Small intestine (tissue), 7 donors: ENCODE data around the gene RUNX1. TPM values are rescaled to one million over a fixed set of nuclear protein-coding genes. Genes with fewer than 3 reads are reported as not detected.

Experiments
- DNase-seq, 2 donors: peaks; one replicate each; pipeline versions ENCODE4 v3.0.0 to v3.0.0-alpha.2; 2013
- FAIRE-seq: peaks from 2 replicates; lab custom pipeline; 2012; peaks lifted over from hg19 to GRCh38; lab: Jason Lieb, UNC
- H3K27ac ChIP-seq, 3 donors: one replicate each; pipeline ENCODE4 v1.5.1; 2013; ENCODE audit warnings: low read length in 2 of 3, mild to moderate bottlenecking in 2 of 3, control low read depth in 1 of 3, inconsistent platforms in 1 of 3, low read depth in 1 of 3, moderate library complexity in 1 of 3
- H3K27me3 ChIP-seq, 3 donors: one replicate each; pipeline ENCODE4 v1.6.1; 2013; ENCODE audit warnings: low read length in 3 of 3, inconsistent platforms in 1 of 3; ENCODE audit not compliant: control insufficient read depth in 3 of 3, insufficient read depth in 3 of 3
- H3K36me3 ChIP-seq, 3 donors: one replicate each; pipeline ENCODE4 v1.6.1; 2013; ENCODE audit warnings: low read length in 3 of 3, inconsistent platforms in 1 of 3, low read depth in 1 of 3, mild to moderate bottlenecking in 1 of 3, moderate library complexity in 1 of 3; ENCODE audit not compliant: control insufficient read depth in 3 of 3, insufficient read depth in 2 of 3
- H3K4me1 ChIP-seq, 3 donors: one replicate each; pipeline ENCODE4 v1.6.1; 2013; ENCODE audit warnings: low read length in 2 of 3, inconsistent platforms in 1 of 3, low read depth in 1 of 3, mild to moderate bottlenecking in 1 of 3, moderate library complexity in 1 of 3; ENCODE audit not compliant: control insufficient read depth in 3 of 3, insufficient read depth in 2 of 3
- H3K4me3 ChIP-seq, 3 donors: one replicate each; pipeline ENCODE4 v1.5.1; 2013; ENCODE audit warnings: low read length in 3 of 3, control low read depth in 1 of 3, inconsistent platforms in 1 of 3, low read depth in 1 of 3, mild to moderate bottlenecking in 1 of 3, moderate library complexity in 1 of 3
- H3K9me3 ChIP-seq, 2 donors: one replicate each; pipeline ENCODE4 v1.6.1; 2013; ENCODE audit warnings: low read depth in 1 of 2, low read length in 1 of 2; ENCODE audit not compliant: control insufficient read depth in 2 of 2, insufficient read depth in 1 of 2
- WGBS, 3 donors: extraction: QIAGEN DNeasy Blood & Tissue Kit; methylation state at CpG; one replicate each; pipeline ENCODE4 v1.1.7; 2013; 5-methylcytosine and 5-hydroxymethylcytosine counted together
- polyA plus RNA-seq, 4 donors: library from polyadenylated mRNA; stranded (reverse) in 3 of 4; unstranded in 1 of 4; fragments of 200-250 nt in 3 of 4; fragments of 120-200 nt in 1 of 4; gene quantifications; one replicate each; pipeline versions ENCODE4 v1.2.1 to v1.2.3, GENCODE V29; 2013
- donor health status: healthy with polysubstance abuse.
- donor health status: control.
- donor health status: control.
- donor health status: Bipolar disorder and iron deficiency.
- donor health status: healthy.

Gene RUNX1
- polyA plus RNA-seq, 4 donors: 2.5 to 6.2 (median 4.5) TPM

DNA sequence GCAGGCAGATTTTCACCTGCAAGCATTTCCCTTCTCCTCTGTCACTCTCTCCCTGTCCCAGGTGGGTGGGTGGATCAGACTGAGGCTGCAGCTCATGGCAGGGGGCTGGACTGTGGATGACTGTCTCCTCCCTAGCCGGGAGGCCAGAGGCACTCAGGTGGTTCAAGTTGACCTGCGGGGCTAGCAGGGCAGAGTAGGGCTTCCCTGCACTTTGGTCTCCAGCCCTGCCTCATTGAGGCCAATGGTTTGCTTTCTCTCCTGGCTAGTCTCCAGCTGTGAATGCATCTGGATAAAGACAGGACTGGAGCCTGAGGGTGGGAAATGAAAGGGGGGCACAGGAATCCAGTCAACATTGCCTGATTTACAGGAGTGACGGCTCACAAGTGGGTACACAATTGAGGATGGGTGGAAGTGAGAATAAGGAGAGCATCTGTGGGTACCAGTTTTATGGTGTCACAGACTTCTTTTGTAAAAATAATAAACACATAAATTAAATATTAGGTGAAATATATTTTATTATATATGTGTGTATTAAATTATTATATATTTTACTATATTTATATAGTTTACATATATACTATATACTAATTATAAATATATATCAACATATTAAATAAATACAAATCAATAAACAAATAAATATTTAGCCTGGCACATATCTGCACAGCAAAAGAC, 25.6 kb downstream of the RUNX1 start:
- peak overlapping the region in 1 of 3 donors; percentile 38 for H3K27ac ChIP-seq
- DNase-seq (peak; percentile 46 to 68), FAIRE-seq (no peak)
- H3K9me3 ChIP-seq: no peaks in the 10 kb centered on the region
- H3K4me1 ChIP-seq: peaks cover 6 to 62% (median 23%) of the 10 kb centered on the region in 3 donors
- 34 to 60% (median 40%) methylated on average over 3 of the region's 3 CpGs for WGBS, 3 donors
- no peaks in the 10 kb centered on the region for H3K36me3 ChIP-seq
- H3K4me3 ChIP-seq: no peak overlapping the region
- H3K27me3 ChIP-seq: peaks cover 0 to 6% (median 0%) of the 10 kb centered on the region in 3 donors

DNA sequence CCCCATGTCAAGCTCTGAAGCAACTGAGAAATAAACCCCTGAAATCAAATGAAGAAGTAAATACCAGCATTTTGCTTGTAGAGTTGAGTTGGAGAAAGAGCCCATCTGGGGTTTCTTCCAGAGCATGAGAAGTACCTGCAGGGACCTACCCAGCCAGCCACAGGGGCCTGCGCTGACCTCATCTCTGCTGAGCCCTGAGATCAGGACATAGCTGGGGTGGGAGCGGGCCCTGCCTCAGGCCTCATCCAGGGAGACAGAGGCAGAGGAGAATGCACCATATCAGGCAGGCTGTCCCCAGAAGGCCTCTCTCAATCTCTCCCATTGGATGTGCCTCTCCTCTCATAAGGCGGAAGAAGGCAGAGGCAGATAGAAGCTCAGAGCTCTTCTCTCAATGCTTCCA, 27.6 kb downstream of the RUNX1 start:
- peaks cover 6 to 55% (median 37%) of the 10 kb centered on the region in 3 donors for H3K4me1 ChIP-seq
- H3K27ac ChIP-seq: peak overlapping the region in 2 of 3 donors; percentile 28 to 53
- no peaks in the 10 kb centered on the region for H3K9me3 ChIP-seq
- FAIRE-seq: no peak
- no peak overlapping the region for H3K4me3 ChIP-seq
- DNase-seq: no peak
- WGBS, 3 donors: 79 to 91% (median 84%) methylated on average over 3 of the region's 3 CpGs
- H3K36me3 ChIP-seq: no peaks in the 10 kb centered on the region
- peaks cover 0 to 5% (median 0%) of the 10 kb centered on the region in 3 donors for H3K27me3 ChIP-seq

DNA sequence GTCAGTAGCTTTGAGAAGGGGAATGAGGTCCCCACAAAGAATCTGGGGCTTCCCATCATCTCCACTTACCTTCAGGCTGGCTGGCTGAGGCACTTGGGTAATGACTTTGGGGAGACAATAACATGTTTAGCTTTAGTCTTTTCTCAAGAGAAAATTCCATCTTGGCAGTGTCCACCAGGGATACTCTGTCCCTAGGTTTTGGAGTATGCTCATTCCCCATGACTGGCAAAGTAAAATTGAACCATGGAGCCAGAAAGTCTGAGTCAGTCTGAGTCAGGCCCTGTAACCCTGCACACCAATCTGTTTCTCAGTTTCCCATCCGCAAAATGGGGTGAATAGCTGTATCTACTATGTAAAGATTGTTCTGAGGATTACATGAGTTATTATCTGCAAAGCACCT, 28.2 kb downstream of the RUNX1 start:
- WGBS, 3 donors: 82 to 93% (median 90%) methylated on average over 1 of the region's 1 CpG
- no peak overlapping the region for H3K4me3 ChIP-seq
- H3K9me3 ChIP-seq: no peaks in the 10 kb centered on the region
- no peaks in the 10 kb centered on the region for H3K27me3 ChIP-seq
- no peaks in the 10 kb centered on the region for H3K36me3 ChIP-seq
- H3K4me1 ChIP-seq: peaks cover 6 to 52% (median 43%) of the 10 kb centered on the region in 3 donors
- FAIRE-seq (no peak), DNase-seq (no peak)
- H3K27ac ChIP-seq: no peak overlapping the region

DNA sequence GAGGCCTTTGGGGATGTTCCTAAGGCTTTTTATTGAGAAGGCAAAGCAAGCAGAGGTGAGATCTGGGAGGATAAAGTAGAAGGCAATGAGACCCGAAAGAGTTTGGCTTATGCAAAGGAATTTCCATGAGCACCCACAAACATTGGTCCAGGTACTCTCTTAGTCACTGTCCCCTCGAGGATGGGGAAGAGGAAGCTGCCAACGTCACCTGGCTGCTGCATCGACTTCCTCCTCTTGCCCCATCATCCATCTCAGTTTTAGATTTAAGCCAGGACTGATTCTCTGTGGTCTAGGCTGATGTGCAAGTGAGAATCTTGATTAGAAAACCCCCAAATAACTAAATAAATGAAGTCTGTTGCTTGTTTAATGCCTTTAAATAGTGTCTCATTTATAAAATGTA, 28.7 kb downstream of the RUNX1 start:
- no peaks in the 10 kb centered on the region for H3K27me3 ChIP-seq
- H3K4me3 ChIP-seq: no peak overlapping the region
- peak overlapping the region in 1 of 3 donors; percentile 59 for H3K27ac ChIP-seq
- FAIRE-seq (no peak), DNase-seq (no peak)
- peaks cover 6 to 52% (median 44%) of the 10 kb centered on the region in 3 donors for H3K4me1 ChIP-seq
- H3K36me3 ChIP-seq: no peaks in the 10 kb centered on the region
- WGBS, 3 donors: 32 to 40% (median 38%) methylated on average over 4 of the region's 4 CpGs
- no peaks in the 10 kb centered on the region for H3K9me3 ChIP-seq

DNA sequence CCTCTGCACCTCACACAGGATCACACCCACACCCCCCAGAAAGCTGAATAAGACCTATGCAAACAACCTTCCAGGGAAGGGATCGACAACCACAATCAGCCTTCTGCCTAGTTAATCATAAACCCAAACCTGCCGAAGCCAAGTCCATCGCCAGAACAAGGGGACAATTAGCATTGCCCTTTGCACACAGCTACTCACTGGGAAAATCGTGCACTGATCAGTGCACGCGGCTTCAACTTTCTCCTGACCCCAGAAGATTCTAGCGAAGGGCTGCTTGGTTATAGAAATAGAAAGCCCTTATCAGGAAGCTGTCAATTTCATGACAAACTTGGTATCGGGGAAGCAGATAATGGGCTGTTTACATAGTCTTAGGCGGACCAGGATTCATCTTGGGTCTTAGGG, 29.5 kb downstream of the RUNX1 start:
- Histone ChIP-seq H3K4me1 (peaks cover 6 to 52% (median 50%) of the 10 kb centered on the region in 3 donors), H3K4me3 (no peak overlapping the region), H3K9me3 (no peaks in the 10 kb centered on the region), H3K36me3 (no peaks in the 10 kb centered on the region), H3K27me3 (no peaks in the 10 kb centered on the region), H3K27ac (peak overlapping the region; percentile 17 to 27 (median 24))
- DNase-seq: peak; percentile 95 to 97
- peak; percentile 77 for FAIRE-seq
- 9 to 53% (median 39%) methylated on average over 9 of the region's 9 CpGs for WGBS, 3 donors

DNA sequence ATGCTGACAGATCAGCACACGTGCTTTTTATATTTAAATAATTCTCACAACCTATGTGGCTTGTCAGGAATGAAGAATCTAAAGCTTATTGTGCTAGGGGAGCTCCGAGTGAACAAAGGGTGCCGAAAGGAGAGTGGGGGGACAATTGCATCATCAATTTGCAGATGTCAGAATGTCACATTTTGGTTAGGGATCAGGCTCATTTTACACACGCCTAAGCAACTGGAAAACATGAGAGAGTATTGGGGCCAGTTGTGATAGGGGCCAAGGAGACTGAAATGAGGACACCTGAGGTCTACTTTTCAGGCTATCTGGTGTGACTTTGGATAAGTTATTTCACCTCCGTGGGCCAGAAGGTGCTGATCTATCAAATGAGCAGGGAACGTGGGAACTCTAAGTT, 31.8 kb downstream of the RUNX1 start:
- no peak overlapping the region for H3K4me3 ChIP-seq
- no peaks in the 10 kb centered on the region for H3K9me3 ChIP-seq
- no peak overlapping the region for H3K27ac ChIP-seq
- DNase-seq (no peak), FAIRE-seq (no peak)
- H3K36me3 ChIP-seq: no peaks in the 10 kb centered on the region
- H3K4me1 ChIP-seq: peaks cover 6 to 41% (median 35%) of the 10 kb centered on the region in 3 donors
- no peaks in the 10 kb centered on the region for H3K27me3 ChIP-seq
- 89 to 95% (median 92%) methylated on average over 6 of the region's 6 CpGs for WGBS, 3 donors

DNA sequence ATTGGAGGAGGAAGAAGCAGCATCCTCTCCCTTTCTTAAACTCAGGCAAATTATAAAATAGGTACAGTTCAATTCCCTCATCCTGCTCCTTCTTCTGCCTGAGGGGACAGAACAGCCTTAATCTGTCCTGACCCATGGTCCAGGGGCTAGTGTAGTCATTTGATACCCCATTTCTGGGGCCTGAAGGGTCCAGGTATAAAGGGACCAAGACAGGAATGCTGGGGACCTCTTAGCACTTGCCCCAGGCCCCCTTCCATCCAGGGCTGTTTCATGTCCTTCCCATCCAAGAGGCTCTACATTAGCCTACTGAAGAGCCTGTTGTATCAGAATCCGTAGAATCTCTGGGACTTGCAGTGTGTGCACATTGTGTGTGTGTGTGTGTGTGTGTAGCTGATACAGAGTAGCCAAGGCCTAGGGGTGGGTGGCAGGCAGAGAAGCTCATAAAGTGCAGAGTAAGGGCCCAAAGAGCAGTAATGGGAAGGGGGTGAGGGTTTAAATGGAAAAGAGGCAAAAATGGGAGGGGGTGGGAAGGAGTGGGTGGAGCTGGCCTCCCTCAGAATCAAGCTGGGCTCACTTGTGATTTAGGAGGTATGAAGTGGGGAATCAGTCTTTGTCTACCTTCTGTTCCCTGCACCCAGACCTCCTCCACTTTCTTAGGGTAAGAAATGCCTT, 32.4 kb downstream of the RUNX1 start:
- H3K27ac ChIP-seq: peak overlapping the region in 1 of 3 donors; percentile 81
- H3K4me3 ChIP-seq: no peak overlapping the region
- WGBS, 3 donors: 89 to 100% (median 92%) methylated on average over 1 of the region's 1 CpG
- DNase-seq (no peak), FAIRE-seq (no peak)
- no peaks in the 10 kb centered on the region for H3K9me3 ChIP-seq
- peaks cover 5 to 40% (median 29%) of the 10 kb centered on the region in 3 donors for H3K4me1 ChIP-seq
- H3K36me3 ChIP-seq: no peaks in the 10 kb centered on the region
- H3K27me3 ChIP-seq: no peaks in the 10 kb centered on the region

GRCh38 chr21:35016071-35016470, 33.0 kb downstream of the RUNX1 start:
- DNase-seq: peak in 1 of 2 donors; percentile 73
- H3K27ac ChIP-seq: peak overlapping the region in 1 of 3 donors; percentile 81
- no peak overlapping the region for H3K4me3 ChIP-seq
- no peaks in the 10 kb centered on the region for H3K27me3 ChIP-seq
- no peaks in the 10 kb centered on the region for H3K9me3 ChIP-seq
- no peaks in the 10 kb centered on the region for H3K36me3 ChIP-seq
- no peak for FAIRE-seq
- WGBS, 3 donors: 70 to 90% (median 72%) methylated on average over 4 of the region's 4 CpGs
- H3K4me1 ChIP-seq: peaks cover 3 to 37% (median 24%) of the 10 kb centered on the region in 3 donors
